Immature natural killer cell (primary cell): Measurements from ENCODE around the gene ANTKMT. TPM values are rescaled to one million over a fixed set of nuclear protein-coding genes. Genes with fewer than 3 reads are reported as not detected.

Experiments used
- DNase-seq, 3 donors: peaks; one replicate each; pipeline ENCODE4 v3.0.0; 2022; ENCODE audit warnings: mixed read lengths in 1 of 3
- H3K27ac Mint-ChIP-seq, 6 donors: one replicate each; pipeline ENCODE4 v1.8.0; 2020; ENCODE audit warnings: mixed read lengths in 6 of 6, mild to moderate bottlenecking in 5 of 6, inconsistent platforms in 4 of 6, moderate library complexity in 3 of 6
- H3K27me3 Mint-ChIP-seq, 3 donors: one replicate each; pipeline ENCODE4 v1.8.0; 2020 to 2021; ENCODE audit warnings: low read depth in 3 of 3, mild to moderate bottlenecking in 3 of 3, mixed read lengths in 3 of 3, moderate library complexity in 3 of 3, inconsistent platforms in 1 of 3
- H3K36me3 Mint-ChIP-seq, 3 donors: one replicate each; pipeline ENCODE4 v1.8.0; 2020; ENCODE audit warnings: mixed read lengths in 3 of 3, inconsistent platforms in 2 of 3, mild to moderate bottlenecking in 2 of 3
- H3K4me1 Mint-ChIP-seq, 2 donors: one replicate each; pipeline ENCODE4 v1.8.0; 2020; ENCODE audit warnings: inconsistent platforms in 2 of 2, mild to moderate bottlenecking in 2 of 2, mixed read lengths in 2 of 2, moderate library complexity in 1 of 2
- H3K4me3 Mint-ChIP-seq, 5 donors: one replicate each; pipeline ENCODE4 v1.8.0; 2020; ENCODE audit warnings: mild to moderate bottlenecking in 5 of 5, mixed read lengths in 5 of 5, inconsistent platforms in 3 of 5, moderate library complexity in 3 of 5
- H3K9me3 Mint-ChIP-seq, 6 donors: one replicate each; pipeline ENCODE4 v1.8.0; 2020; ENCODE audit warnings: mild to moderate bottlenecking in 6 of 6, mixed read lengths in 6 of 6, inconsistent platforms in 4 of 6, moderate library complexity in 3 of 6
- polyA plus RNA-seq, 3 donors: library from polyadenylated mRNA; unstranded; fragments of 300-500 nt; fragmentation: Illumina TruSeq; gene quantifications; one replicate each; pipeline ENCODE4 v1.2.3, GENCODE V29; 2021

Gene ANTKMT
- polyA plus RNA-seq, 3 donors from 2014 or later = 71.7 to 110 (median 94.1) TPM

- Mint-ChIP-seq H3K36me3 (no peaks in the 10 kb centered on the region), H3K4me3 (peak overlapping the region; percentile 27 to 51 (median 46)), H3K27ac (peak overlapping the region in 1 of 6 donors; percentile 16), H3K4me1 (peaks cover 8 to 16% of the 10 kb centered on the region in 2 donors), H3K9me3 (peaks cover 0 to 2% (median 0%) of the 10 kb centered on the region in 6 donors), H3K27me3 (peaks cover 10 to 21% (median 10%) of the 10 kb centered on the region in 3 donors)
- DNase-seq = peak in 1 of 3 donors; percentile 22
Measured at GRCh38 chr16:695355-696089, 25.4 kb upstream of the ANTKMT start.

GRCh38 chr16:698911-699671 lies 21.9 kb upstream of the ANTKMT start:
- peaks cover 0 to 8% of the 10 kb centered on the region in 2 donors for H3K4me1 Mint-ChIP-seq
- peaks cover 0 to 2% (median 0%) of the 10 kb centered on the region in 6 donors for H3K9me3 Mint-ChIP-seq
- peaks cover 4 to 18% (median 15%) of the 10 kb centered on the region in 3 donors for H3K27me3 Mint-ChIP-seq
- H3K27ac Mint-ChIP-seq = no peak overlapping the region
- H3K4me3 Mint-ChIP-seq = no peak overlapping the region
- no peaks in the 10 kb centered on the region for H3K36me3 Mint-ChIP-seq
- DNase-seq = no peak

- Mint-ChIP-seq H3K4me1 (peaks cover 0 to 2% of the 10 kb centered on the region in 2 donors), H3K9me3 (peaks cover 0 to 2% (median 0%) of the 10 kb centered on the region in 6 donors), H3K27ac (no peak overlapping the region), H3K4me3 (no peak overlapping the region), H3K27me3 (peaks cover 2 to 16% (median 13%) of the 10 kb centered on the region in 3 donors), H3K36me3 (no peaks in the 10 kb centered on the region)
- peak in 1 of 3 donors; percentile 40 for DNase-seq
Measured at GRCh38 chr16:700684-701584, 20.0 kb upstream of the ANTKMT start.

DNA sequence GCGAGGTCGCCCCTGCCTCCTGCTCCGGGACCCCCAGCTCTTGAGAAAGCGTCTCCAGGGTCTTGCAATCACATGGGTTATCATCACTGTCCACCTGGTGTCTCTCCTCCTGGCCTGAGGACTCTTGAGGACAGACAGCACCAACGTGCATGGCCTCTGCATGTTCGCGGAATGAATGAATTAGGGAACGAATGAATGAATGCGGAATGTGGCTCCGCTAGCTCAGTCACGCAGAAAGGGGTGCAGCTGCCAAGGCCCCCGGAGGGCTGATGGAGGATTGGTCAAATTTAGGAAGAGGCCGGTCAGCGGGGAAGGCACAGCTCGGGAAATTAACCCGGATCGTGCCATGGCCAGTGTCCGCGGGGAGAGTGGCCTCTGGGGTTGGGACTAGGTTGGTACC lies 18.6 kb upstream of the ANTKMT start:
- peaks cover 0 to 2% of the 10 kb centered on the region in 2 donors for H3K4me1 Mint-ChIP-seq
- no peak overlapping the region for H3K27ac Mint-ChIP-seq
- H3K36me3 Mint-ChIP-seq = no peaks in the 10 kb centered on the region
- DNase-seq = no peak
- H3K27me3 Mint-ChIP-seq = peaks cover 2 to 16% (median 13%) of the 10 kb centered on the region in 3 donors
- no peak overlapping the region for H3K4me3 Mint-ChIP-seq
- peaks cover 0 to 2% (median 0%) of the 10 kb centered on the region in 6 donors for H3K9me3 Mint-ChIP-seq

DNA sequence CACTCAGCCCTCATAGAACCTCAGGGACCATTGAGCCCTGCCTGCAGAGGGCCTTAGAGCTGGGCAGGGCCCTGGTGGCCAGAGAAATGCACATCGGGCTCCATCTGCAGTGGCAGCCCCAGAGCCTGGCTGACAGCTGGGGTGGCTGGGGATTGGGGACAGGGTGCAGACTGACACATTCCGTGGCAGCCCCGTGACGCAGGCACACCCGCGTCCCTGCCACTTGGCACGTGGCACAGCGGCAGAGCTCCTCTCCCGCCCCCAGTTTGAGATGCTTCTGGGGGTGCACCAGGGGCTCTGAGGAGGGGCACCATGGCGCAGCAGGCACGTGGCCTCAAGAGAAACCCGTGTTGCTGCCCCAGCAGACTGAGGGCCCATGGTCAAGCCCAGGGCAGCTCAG lies 17.5 kb upstream of the ANTKMT start:
- H3K4me3 Mint-ChIP-seq = no peak overlapping the region
- H3K27ac Mint-ChIP-seq = no peak overlapping the region
- DNase-seq = no peak
- peaks cover 2 to 17% (median 13%) of the 10 kb centered on the region in 3 donors for H3K27me3 Mint-ChIP-seq
- H3K4me1 Mint-ChIP-seq = peaks cover 0 to 2% of the 10 kb centered on the region in 2 donors
- peaks cover 0 to 2% (median 0%) of the 10 kb centered on the region in 6 donors for H3K9me3 Mint-ChIP-seq
- no peaks in the 10 kb centered on the region for H3K36me3 Mint-ChIP-seq

GRCh38 chr16:704047-704446 lies 16.9 kb upstream of the ANTKMT start:
- H3K4me1 Mint-ChIP-seq = peaks cover 0 to 2% of the 10 kb centered on the region in 2 donors
- DNase-seq = no peak
- H3K36me3 Mint-ChIP-seq = no peaks in the 10 kb centered on the region
- H3K27me3 Mint-ChIP-seq = peaks cover 0 to 17% (median 15%) of the 10 kb centered on the region in 3 donors
- H3K9me3 Mint-ChIP-seq = peaks cover 0 to 1% (median 0%) of the 10 kb centered on the region in 6 donors
- H3K27ac Mint-ChIP-seq = no peak overlapping the region
- no peak overlapping the region for H3K4me3 Mint-ChIP-seq

DNA sequence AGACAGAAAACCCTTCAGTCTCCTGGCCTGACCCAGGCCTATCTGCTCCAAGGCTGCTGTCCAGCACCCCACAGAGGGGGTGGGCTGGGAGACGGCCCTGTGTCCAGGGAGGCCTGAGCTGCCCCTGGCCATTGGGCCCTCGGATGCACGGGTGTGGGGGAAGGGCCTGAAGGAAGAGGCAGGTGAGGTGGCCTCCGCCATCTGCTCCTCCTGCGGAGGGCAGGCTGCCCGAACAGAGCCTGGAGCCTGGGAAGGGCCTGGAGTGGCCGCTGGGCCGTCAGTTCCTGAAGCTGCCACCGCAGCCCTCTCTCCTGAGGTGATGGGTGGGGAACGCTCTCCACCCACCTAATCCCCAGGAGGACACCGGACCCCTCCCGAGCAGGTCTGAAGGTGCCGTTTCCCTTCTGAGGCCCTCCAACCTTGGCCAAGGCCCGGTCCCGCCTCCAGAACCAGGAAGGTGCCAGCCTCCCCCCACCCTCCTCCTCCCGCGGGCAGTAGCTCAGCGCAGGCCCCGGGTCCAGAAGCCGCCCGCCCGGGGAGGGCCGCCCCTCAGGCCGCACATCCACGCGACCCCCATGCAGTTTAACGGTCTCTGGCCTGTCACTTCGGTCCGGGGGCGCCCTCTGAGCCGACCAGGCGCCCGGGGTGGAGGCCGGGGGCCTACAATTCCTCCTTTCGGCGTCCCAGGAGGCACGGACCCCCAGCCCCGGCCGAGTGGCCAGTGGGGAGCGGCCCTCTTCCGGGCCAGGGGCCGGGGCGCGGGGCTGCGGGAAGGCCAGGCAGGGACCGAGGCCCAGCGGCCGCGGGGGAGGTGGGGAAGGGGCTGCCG lies 16.2 kb upstream of the ANTKMT start:
- Mint-ChIP-seq H3K27me3 (peaks cover 0 to 17% (median 12%) of the 10 kb centered on the region in 3 donors), H3K9me3 (peaks cover 0 to 1% (median 0%) of the 10 kb centered on the region in 6 donors), H3K4me1 (no peaks in the 10 kb centered on the region), H3K36me3 (no peaks in the 10 kb centered on the region), H3K4me3 (no peak overlapping the region), H3K27ac (no peak overlapping the region)
- DNase-seq = no peak

- no peak within 1 kb of the TSS for H3K4me3 Mint-ChIP-seq
- peaks cover 3 to 17% (median 12%) of the 10 kb centered on the region in 3 donors for H3K27me3 Mint-ChIP-seq
- peaks cover 0 to 1% (median 0%) of the 10 kb centered on the region in 6 donors for H3K9me3 Mint-ChIP-seq
Measured at GRCh38 chr16:705431-706188, 15.3 kb upstream of the ANTKMT start, which contains the start of gene FBXL16. Gene FBXL16 (minus strand): TSS chr16:705801. CDS start chr16:697405, 8,396 bp downstream.

DNA sequence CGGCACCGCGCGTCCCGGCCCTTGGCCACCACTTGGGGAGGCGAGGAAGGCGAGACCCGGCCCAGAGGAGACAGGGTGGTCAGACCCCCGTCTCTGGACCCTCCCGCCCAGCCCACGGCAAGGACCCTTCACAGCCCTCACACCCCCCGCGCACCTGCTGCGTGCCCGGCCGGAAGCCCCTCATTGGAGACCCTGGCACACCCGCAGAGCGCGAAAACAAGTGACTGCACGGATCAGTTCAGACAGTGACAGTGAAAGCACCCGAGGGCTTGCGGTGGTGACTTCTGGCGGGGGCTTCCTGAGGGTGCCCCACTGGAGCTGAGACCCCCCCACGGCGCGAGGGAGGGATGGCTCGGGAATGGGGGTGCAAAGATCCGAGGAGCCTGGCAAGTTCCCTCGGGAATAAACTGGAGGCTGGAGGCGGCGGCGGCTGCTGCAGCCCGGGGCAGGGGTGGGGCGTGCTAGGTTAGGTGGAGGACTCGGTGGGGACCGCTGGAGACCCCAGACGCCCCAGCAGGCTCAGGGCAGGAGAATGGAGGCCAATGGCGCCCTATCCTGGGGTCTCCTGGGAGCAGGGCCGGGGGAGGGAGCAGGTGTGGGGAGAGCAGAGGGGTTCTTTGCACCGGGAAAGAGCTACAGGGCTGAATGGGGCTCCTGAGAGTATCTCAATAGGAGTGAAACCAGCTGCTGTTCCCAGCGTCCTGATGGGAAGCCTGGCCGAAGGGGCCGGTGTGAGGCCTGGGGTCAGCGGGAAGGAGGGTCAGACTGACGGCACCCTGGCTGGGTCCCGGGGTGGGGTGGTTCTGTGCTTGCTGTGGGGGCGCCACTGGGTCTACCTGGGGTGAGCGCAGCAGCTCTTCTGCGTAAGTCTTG lies 14.5 kb upstream of the ANTKMT start:
- Mint-ChIP-seq H3K4me1 (no peaks in the 10 kb centered on the region), H3K9me3 (peaks cover 0 to 1% (median 0%) of the 10 kb centered on the region in 6 donors), H3K36me3 (no peaks in the 10 kb centered on the region), H3K27me3 (peaks cover 5 to 20% (median 11%) of the 10 kb centered on the region in 3 donors), H3K4me3 (no peak overlapping the region), H3K27ac (no peak overlapping the region)
- DNase-seq = no peak

More at GRCh38 chr16:705431-706188, 15.3 kb upstream of the ANTKMT start, which contains the start of gene FBXL16:
- Mint-ChIP-seq H3K4me1 (no peaks in the 10 kb centered on the region), H3K36me3 (no peaks in the 10 kb centered on the region), H3K27ac (no peak within 1 kb of the TSS)
- no peak for DNase-seq

GRCh38 chr16:707062-707538 lies 13.8 kb upstream of the ANTKMT start:
- Mint-ChIP-seq H3K4me1 (no peaks in the 10 kb centered on the region), H3K4me3 (no peak overlapping the region), H3K27me3 (peaks cover 5 to 20% (median 8%) of the 10 kb centered on the region in 3 donors), H3K27ac (no peak overlapping the region), H3K36me3 (no peaks in the 10 kb centered on the region), H3K9me3 (peaks cover 0 to 1% (median 0%) of the 10 kb centered on the region in 6 donors)
- no peak for DNase-seq

DNA sequence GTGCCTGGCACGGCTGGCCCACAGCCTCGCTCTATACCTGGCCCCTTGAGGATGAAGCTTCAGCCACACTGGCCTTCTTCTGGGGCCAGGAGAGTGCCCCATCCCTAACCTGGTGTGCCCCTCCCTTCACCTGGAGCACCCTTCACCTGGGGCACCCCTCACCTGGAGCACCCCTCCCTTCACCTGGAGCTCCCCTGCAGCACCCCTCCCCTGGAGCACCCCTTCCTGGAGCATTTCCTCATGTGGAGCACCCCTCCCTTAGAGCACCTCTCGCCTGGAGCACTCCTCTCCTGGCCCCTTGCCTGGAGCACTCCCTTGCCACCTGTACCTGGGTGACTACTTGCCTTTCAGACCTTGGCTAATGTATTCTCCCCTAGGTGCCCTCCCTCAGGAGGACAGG lies 12.9 kb upstream of the ANTKMT start:
- peak overlapping the region in 1 of 5 donors; percentile 24 for H3K4me3 Mint-ChIP-seq
- H3K27ac Mint-ChIP-seq = no peak overlapping the region
- H3K4me1 Mint-ChIP-seq = peaks cover 0 to 2% of the 10 kb centered on the region in 2 donors
- H3K36me3 Mint-ChIP-seq = no peaks in the 10 kb centered on the region
- DNase-seq = no peak
- no peaks in the 10 kb centered on the region for H3K9me3 Mint-ChIP-seq
- peaks cover 5 to 14% (median 8%) of the 10 kb centered on the region in 3 donors for H3K27me3 Mint-ChIP-seq
